WTC11 (cell line): ENCODE results near the gene NDE1.

Experiments
- CTCF ChIP-seq: fragments of 200-600 bp; IDR thresholded peaks from 2 replicates; pipeline ENCODE4 v1.8.0; 2022; ENCODE audit warnings: antibody characterized with exemption
- JUN ChIP-seq: sonication (generic); formaldehyde crosslinking; IDR thresholded peaks from 2 replicates; pipeline ENCODE4 v1.8.0; 2023; ENCODE audit warnings: mild to moderate bottlenecking, missing genetic modification reagents
- ZNF425 ChIP-seq: fragments of 250-450 bp; sonication (Bioruptor Pico); conservative IDR thresholded peaks from 2 replicates; pipeline ENCODE4 v1.9.0; 2021; ENCODE audit warnings: mild to moderate bottlenecking

GRCh38 chr16:15708997-15709396 is 59.0 kb downstream of the NDE1 start:
- TF ChIP-seq JUN (CRISPR knock-in tag), result no peak
- TF ChIP-seq CTCF, result no peak
- TF ChIP-seq ZNF425 (CRISPR knock-in tag), result no peak
